ENCODE results near the gene DEFB128. TPM values are rescaled to one million over a fixed set of nuclear protein-coding genes. Genes with fewer than 3 reads are reported as not detected.

DEFB128 gene
- total RNA-seq (2013; cell fraction: nucleolus; rRNA removed): not detected in 2 replicates
- total RNA-seq (2014; rRNA removed) (not detected in 2 replicates), total RNA-seq (2014; rRNA removed; fragmentation: Illumina TruSeq; extraction: Trizol) (not detected in 2 replicates), total RNA-seq (2021) (not detected in 2 replicates), polyA plus RNA-seq (2011; rRNA removed) (not detected in 2 replicates), polyA plus RNA-seq (2014; fragmentation: Illumina TruSeq; extraction: Trizol) (not detected in 2 replicates), polyA plus RNA-seq (2014; fragmentation: Nextera tagmentation; extraction: Ambion mirVana) (not detected), polyA plus RNA-seq (2014; rRNA removed) (not detected in 2 replicates), polyA plus RNA-seq (2016; fragmentation: Nextera tagmentation; extraction: Ambion mirVana) (not detected), polyA minus RNA-seq (2011; rRNA and poly(A)+ RNA removed) (not detected in 2 replicates), Bru-seq, nascent RNA (not detected), BruChase-seq, experiment 1, labeled RNA remaining after a 6-hour chase (not detected), BruChase-seq, experiment 2, labeled RNA remaining after a 2-hour chase (not detected)
- not detected for polyA plus RNA-seq (2011; ENCODE audit: low read depth)
- not detected in 2 replicates for polyA plus RNA-seq (2011; cell fraction: cytosol; rRNA removed)
- polyA plus RNA-seq (2011; cell fraction: nucleus; rRNA removed): not detected in 2 replicates
- not detected in 2 replicates for polyA plus RNA-seq (2012)
- polyA minus RNA-seq (2011; cell fraction: cytosol; rRNA and poly(A)+ RNA removed): not detected in 2 replicates
- polyA minus RNA-seq (2011; cell fraction: nucleus; rRNA and poly(A)+ RNA removed): not detected in 2 replicates
- long read RNA-seq, experiment 1: 0 reads
- long read RNA-seq, experiment 2: 0 reads

GRCh38 chr20:189611-190010 lies at the start of gene DEFB128:
Gene DEFB128, minus strand, starts transcription at chr20:189711. Its CDS starts 88 bp downstream, at chr20:189623.
- CTCF ChIA-PET: no interaction called here
- intact Hi-C loops (cut with micrococcal nuclease; ENCODE audit: unreplicated experiment): no loop called here
- no peak for ATAC-seq
- BruUV-seq (replicated peaks): no TSS peak
- SMC1A ChIA-PET (ENCODE audit: uncharacterized antibody, unreplicated experiment): no interaction called here
- H3K79me2 ChIP-seq (ENCODE audit: control insufficient read depth, insufficient read depth, low read length): no peaks in the 10 kb centered on the region
- H3K36me3 ChIP-seq (ENCODE audit: control insufficient read depth in 2 of 2, insufficient read depth in 2 of 2, low read length in 1 of 2): no peaks in the 10 kb centered on the region
- no peaks in the 10 kb centered on the region for H3K4me1 ChIP-seq (ENCODE audit: control insufficient read depth, insufficient read depth, low read length)
- H3K9me3 ChIP-seq (replicated peaks; ENCODE audit: control insufficient read depth, insufficient read depth, low read length): no peaks in the 10 kb centered on the region
- FAIRE-seq: no peak
- H4K20me1 ChIP-seq (ENCODE audit: control insufficient read depth, insufficient read depth): no peaks in the 10 kb centered on the region
- RAD21 ChIA-PET (ENCODE audit: unreplicated experiment): no interaction called here
- DNase-seq (ENCODE audit: low read depth, low spot score): no peak
- TF ChIP-seq SMC3 (IDR thresholded peaks at IDR 0.05; ENCODE audit: borderline replicate concordance, low read length): no peak
- no peak for TF ChIP-seq ZSCAN29 (IDR thresholded peaks at IDR 0.05)
- no peak for TF ChIP-seq NR2C2 (IDR thresholded peaks at IDR 0.05; ENCODE audit: borderline replicate concordance, control insufficient read depth, insufficient read length, low read depth)
- no peak for TF ChIP-seq IKZF1 (conservative IDR thresholded peaks at IDR 0.05)
- no peak for TF ChIP-seq ASH2L (IDR thresholded peaks at IDR 0.05; ENCODE audit: borderline replicate concordance, low read depth)
- no peak for TF ChIP-seq CHD2 (IDR thresholded peaks at IDR 0.05; ENCODE audit: borderline replicate concordance, low read depth, low read length)
- no peaks in the 10 kb centered on the region for H3K27me3 ChIP-seq (replicated peaks in 1 of 2; ENCODE audit: control insufficient read depth in 2 of 2, insufficient read depth in 2 of 2, low read length in 1 of 2)
- H3K27ac ChIP-seq (ENCODE audit: control insufficient read depth, insufficient read depth): no peak within 1 kb of the TSS
- no peak within 1 kb of the TSS for H3K4me2 ChIP-seq (ENCODE audit: control insufficient read depth, insufficient read depth)
- H3K9ac ChIP-seq (ENCODE audit: control insufficient read depth, insufficient read depth, low read length): no peak within 1 kb of the TSS
- H2AFZ ChIP-seq (ENCODE audit: control insufficient read depth, low read depth, low read length): no peak within 1 kb of the TSS
- WGBS (ENCODE audit: insufficient coverage, insufficient replicate concordance, low lambda C conversion rate, missing lambda C conversion rate): 5% methylated on average over 7 of the region's 7 CpGs
- in situ Hi-C loops (cut with MboI): no loop called here
- no peak within 1 kb of the TSS for H3K4me3 ChIP-seq
- POLR2A ChIA-PET: no interaction called here

Measured in GM12878 (cell line).